Motor neuron (in vitro differentiated cells): ENCODE data around the gene GTF2IRD1. TPM values are rescaled to one million over a fixed set of nuclear protein-coding genes. Genes with fewer than 3 reads are reported as not detected.

Source experiments
- ATAC-seq, 8 experiments: fragments of 200-7000 bp; cut with Tn5 transposase; replicated peaks in 6 of 8; 2 replicates each; pipeline ENCODE4 v1.8.0; 2021; ENCODE audit warnings: mild to moderate bottlenecking in 8 of 8, moderate library complexity in 8 of 8
- H3K27ac ChIP-seq, 2 donors: fragments of 250-450 bp; sonication (Bioruptor Pico); 2 replicates each; pipeline ENCODE4 v1.9.0; 2021; ENCODE audit warnings: antibody characterized with exemption in 2 of 2, mild to moderate bottlenecking in 2 of 2, moderate library complexity in 1 of 2
- H3K4me1 ChIP-seq, 2 donors: fragments of 250-450 bp; sonication (Bioruptor Pico); replicated peaks in 1 of 2; 2 replicates each; pipeline ENCODE4 v1.6.1; 2021; ENCODE audit warnings: antibody characterized with exemption in 2 of 2, mild to moderate bottlenecking in 2 of 2, moderate library complexity in 1 of 2
- H3K4me3 ChIP-seq, 5 donors: fragments of 250-450 bp; sonication (Bioruptor Pico); 2 replicates each; pipeline ENCODE4 v1.9.0; 2021; ENCODE audit warnings: antibody characterized with exemption in 5 of 5, mild to moderate bottlenecking in 5 of 5, moderate library complexity in 4 of 5
- WGBS, 10 experiments: fragments of 450-650 bp; shearing (Covaris generic); methylation state at CpG; one replicate each; pipeline ENCODE4 v1.0.0; 2022; 5-methylcytosine and 5-hydroxymethylcytosine counted together
- in situ Hi-C, 9 experiments: fragments of 400-800 bp; cut with MboI; loops; one replicate each; pipeline ENCODE4 v1.15.0; 2021; ENCODE audit warnings: low sequenced_read_pairs in 9 of 9, low pct_unique_long_range_greater_than_20kb in 2 of 9; ENCODE audit not compliant: unreplicated experiment in 9 of 9
- total RNA-seq, 8 experiments: library from RNA; unstranded; fragments of 300-600 nt; gene quantifications; 2 replicates each; pipeline versions ENCODE4 v1.2.3 to v1.2.4, GENCODE V29; 2022

GTF2IRD1 gene
- total RNA-seq, 8 experiments from 2014 or later = 6.7 to 35.0 (median 24.3) TPM

DNA sequence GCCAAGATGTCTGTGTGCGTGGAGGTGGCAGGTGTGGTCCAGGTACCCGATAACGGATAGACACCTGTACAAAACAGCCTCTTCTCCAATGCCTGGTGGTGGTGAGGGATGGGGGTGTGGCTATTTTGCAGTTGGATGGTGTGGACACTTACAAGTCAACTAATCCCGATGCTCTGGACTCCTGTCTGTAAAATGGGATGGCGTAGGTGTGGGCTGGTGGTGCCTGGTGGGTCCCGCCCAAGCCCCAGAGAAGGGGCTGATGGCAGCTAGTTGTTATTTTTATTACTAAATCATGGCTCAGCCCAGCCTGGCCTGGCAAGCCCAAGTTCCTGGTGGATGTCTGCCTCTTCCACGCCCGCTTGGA lies 22.3 kb downstream of the GTF2IRD1 start:
- in situ Hi-C loops = no loop called here
- no peak for ATAC-seq
- 20 to 100% (median 100%) methylated on average over 1 to 6 of the region's 8 CpGs; no CpG with 5 or more reads in 3 of the 10 experiments for WGBS, 10 experiments

DNA sequence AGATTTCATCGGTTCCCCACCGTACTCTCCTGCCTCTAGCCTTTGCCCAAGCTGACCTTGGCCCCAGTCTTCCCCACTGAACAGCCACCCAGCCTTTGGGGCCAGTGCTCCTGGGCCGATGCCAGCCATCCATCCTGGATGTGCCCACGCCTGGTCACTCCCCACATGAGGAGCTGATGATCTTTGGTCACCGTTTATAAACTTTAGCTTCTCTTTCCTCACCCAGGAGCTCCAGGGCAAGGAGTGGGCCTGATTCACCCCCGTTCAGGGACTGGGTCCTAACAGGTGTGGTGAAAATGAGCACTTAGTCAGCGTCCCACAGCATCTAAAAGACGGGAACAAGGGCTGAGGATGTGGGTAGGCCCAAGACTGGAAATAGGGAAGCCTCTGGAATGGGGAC lies 22.9 kb downstream of the GTF2IRD1 start:
- H3K4me3 ChIP-seq = no peak overlapping the region

More for the DNA sequence above, 22.3 kb downstream of the GTF2IRD1 start:
- Histone ChIP-seq H3K4me3 (no peak overlapping the region), H3K4me1 (peaks cover 32 to 34% of the 10 kb centered on the region in 2 donors), H3K27ac (no peak overlapping the region)

DNA sequence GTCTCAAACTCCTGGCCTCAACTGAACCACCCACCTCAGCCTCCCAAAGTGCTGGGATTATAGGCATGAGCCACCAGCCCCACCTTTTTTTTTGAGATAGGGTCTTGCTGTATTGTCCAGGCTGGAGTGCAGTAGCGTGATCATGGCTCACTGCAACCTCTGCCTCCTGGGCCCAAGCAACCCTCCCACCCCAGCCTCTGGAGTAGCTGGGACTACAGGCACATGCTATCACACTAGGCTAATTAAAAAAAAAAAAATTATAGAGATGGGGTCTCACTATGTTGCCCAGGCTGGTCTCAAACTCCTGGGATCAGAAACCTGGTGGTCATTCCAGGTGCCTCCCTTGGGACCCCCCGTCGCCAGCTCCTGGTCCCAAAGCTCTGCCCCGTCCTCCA lies 25.0 kb downstream of the GTF2IRD1 start:
- Histone ChIP-seq H3K27ac (peak overlapping the region; percentile 76 to 96), H3K4me1 (peaks cover 46 to 59% of the 10 kb centered on the region in 2 donors), H3K4me3 (no peak overlapping the region)
- in situ Hi-C loops = no loop called here
- ATAC-seq = no peak
- no CpG with 5 or more reads among the region's 4 CpGs for WGBS, 10 experiments

More for the DNA sequence above, 22.9 kb downstream of the GTF2IRD1 start:
- in situ Hi-C loops = no loop called here
- WGBS, 10 experiments = 80 to 100% (median 82%) methylated on average over 1 to 2 of the region's 8 CpGs; no CpG with 5 or more reads in 4 of the 10 experiments
- H3K27ac ChIP-seq = no peak overlapping the region
- ATAC-seq = no peak
- H3K4me1 ChIP-seq = peaks cover 37 to 39% of the 10 kb centered on the region in 2 donors

DNA sequence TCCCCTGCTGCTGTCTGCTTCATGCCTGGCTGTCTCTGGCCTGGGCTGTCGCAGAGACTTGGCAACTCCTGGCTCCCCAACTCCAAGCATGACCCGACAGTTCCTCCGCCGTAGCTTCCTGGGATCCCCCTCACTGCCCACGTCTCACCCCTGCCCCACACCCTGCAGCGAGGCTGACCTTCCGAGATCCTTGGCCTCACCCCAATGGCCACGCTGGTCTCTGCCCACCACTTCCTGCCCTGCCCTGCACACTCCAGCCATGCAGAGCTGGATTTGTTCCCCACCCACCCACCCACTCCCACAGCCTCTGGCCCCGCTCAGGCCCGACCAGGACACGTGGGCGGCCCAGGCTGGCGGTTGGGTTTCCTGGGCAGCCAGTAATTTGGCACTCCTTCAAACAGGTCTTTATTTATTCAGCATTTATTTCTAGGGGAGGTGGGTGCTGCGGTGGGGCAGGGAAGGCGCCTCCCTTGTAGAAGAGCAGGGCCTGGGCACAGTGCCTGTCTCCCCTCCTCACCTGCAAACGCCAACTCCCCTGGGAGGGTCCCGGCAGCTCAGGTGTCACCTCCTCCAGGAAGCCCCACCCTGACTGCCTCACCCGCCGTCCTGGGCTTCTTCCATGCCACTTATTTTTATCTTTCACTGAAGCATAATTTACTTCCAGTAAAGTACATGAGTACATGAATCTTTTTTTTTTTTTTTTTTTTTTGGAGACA lies 25.5 kb downstream of the GTF2IRD1 start:
- Histone ChIP-seq H3K4me3 (no peak overlapping the region), H3K27ac (peak overlapping the region; percentile 83 to 96), H3K4me1 (peaks cover 49 to 63% of the 10 kb centered on the region in 2 donors)
- ATAC-seq = peak in 1 of 8 experiments; percentile 8
- WGBS, 10 experiments = 28 to 89% (median 53%) methylated on average over 1 to 3 of the region's 19 CpGs; no CpG with 5 or more reads in 6 of the 10 experiments
- in situ Hi-C loops = no loop called here

DNA sequence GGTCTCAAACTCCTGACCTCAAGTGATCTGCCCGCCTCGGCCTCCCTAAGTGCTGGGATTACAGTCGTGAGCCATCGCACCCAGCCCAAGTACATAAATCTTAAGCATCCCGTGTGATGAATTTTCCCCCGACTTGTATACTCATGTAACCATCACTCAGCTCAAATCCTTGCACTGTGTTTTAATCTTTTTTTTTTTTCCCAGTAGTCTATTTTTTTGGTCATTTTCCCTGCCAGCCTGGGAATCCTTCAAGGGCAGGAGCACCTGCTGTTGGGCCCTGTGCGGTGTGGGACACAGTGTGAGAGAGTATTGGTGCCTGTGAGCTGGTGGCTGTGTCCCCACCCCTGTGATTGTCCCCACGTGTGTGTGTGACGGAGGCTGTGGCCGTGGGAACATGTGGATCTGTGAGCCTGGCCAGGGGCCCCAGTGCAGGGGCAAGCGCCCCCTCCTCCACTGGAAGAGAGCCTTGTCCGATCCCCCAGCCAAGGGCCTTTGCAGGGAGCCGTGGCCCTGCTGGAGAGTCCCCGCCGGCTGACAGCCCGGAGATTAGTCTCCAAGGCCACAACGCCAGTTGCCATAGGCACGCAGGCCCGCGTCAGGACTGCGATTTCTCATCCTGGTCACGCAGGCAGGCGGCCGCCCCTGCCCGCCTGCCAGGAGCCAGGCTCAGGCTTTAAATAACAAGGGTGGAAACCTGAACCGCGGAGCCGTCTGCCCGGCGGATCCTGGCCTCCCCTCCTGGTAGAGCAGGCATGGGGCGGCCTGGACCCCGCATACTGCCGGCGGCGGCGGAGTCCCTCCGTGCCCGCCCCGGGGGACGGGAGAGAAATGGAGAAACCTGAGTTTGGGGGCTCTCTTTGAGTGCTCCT lies 26.5 kb downstream of the GTF2IRD1 start:
- WGBS, 10 experiments = 0 to 100% (median 21%) methylated on average over 1 to 8 of the region's 40 CpGs; no CpG with 5 or more reads in 1 of the 10 experiments
- peak overlapping the region in 4 of 5 donors; percentile 6 to 24 (median 22) for H3K4me3 ChIP-seq
- peaks cover 49 to 63% of the 10 kb centered on the region in 2 donors for H3K4me1 ChIP-seq
- H3K27ac ChIP-seq = peak overlapping the region; percentile 83 to 96
- ATAC-seq = peak; percentile 58 to 87 (median 77)
- in situ Hi-C loops = no loop called here

DNA sequence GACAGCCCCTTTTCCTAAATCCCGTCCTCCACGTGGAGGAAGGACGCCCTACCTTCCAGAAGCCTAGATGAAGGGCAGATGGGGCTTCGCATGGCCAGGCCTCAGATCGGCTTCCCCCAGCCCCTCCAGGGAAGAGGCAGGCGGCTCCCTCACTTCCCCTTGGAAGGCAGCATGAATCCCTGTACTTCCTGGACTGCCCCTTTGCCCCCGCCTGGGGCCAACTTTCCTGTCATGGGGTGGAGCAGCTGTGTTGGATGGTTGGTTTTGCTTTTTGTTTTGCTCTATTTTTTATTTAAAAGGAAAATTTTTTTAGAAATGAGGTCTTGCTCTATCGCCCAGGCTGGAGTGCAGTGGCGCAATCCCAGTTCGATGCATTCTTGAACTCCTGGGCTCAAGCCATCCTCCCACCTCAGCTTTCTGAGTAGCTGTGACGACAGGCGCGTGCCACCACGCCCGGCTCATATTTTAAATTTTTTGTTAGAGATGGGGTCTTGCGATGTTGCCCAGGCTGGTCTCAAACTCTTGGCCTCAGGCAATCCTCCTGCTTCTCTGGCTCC lies 27.2 kb downstream of the GTF2IRD1 start:
- in situ Hi-C loops = no loop called here
- peak overlapping the region; percentile 83 to 96 for H3K27ac ChIP-seq
- ATAC-seq = peak in 3 of 8 experiments; percentile 32 to 55 (median 47)
- H3K4me1 ChIP-seq = peaks cover 49 to 63% of the 10 kb centered on the region in 2 donors
- H3K4me3 ChIP-seq = peak overlapping the region in 3 of 5 donors; percentile 20 to 24 (median 23)
- WGBS, 10 experiments = 17 to 93% (median 33%) methylated on average over 1 to 6 of the region's 16 CpGs; no CpG with 5 or more reads in 4 of the 10 experiments

DNA sequence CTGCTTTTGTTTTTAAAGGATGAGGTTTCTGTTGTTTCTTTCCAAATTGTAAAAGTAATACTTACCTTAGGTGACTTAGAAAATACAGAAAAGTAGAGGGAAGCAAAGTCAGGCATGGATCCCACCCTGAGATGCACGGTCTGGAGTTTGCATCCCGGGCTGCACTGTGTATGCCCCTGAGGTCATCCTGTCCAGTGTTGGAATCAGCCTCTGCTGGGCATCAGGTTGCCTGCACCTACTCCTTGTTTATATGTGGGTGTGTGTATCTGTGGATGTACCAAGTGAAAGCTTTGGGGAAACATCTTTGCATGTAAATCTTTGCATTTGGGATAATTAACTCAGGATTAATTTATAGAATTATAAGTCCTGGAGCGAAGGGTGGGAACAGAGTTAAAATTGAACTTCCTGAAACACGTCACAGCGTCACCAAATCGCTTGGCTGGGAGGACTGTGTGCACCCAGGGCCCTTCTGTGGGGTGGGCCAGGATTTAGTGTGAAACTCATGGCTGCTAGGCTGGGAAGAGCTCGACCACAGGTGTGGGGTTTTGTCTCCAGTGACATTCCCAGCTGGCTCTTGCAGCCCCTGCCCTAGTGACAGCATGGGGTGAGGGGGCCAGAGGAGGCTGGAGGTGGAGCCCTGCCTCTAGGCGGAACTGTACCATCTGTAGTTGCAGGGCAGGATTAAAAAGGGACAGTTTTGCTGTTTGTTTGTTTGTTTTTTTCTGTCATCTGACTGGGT lies 27.9 kb downstream of the GTF2IRD1 start:
- in situ Hi-C loops = no loop called here
- ATAC-seq = peak in 1 of 8 experiments; percentile 10
- whole genome bisulfite sequencing, 10 experiments = 40 to 100% (median 81%) methylated on average over 1 to 3 of the region's 8 CpGs; no CpG with 5 or more reads in 4 of the 10 experiments
- H3K27ac ChIP-seq = peak overlapping the region; percentile 83 to 96
- H3K4me3 ChIP-seq = no peak overlapping the region
- peaks cover 49 to 68% of the 10 kb centered on the region in 2 donors for H3K4me1 ChIP-seq

DNA sequence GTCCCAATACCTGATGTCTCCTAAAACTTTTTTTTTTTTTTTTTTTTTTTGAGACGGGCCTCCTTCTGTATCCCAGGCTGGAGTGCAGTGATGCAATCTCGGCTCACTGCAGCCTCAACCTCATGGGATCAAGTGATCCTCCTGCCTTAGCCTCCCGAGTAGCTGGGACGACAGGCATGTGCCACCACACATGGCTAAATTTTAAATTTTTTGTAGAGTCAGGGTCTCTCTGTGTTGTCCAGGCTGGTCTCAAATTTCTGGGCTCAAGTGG lies 28.4 kb downstream of the GTF2IRD1 start:
- H3K4me3 ChIP-seq = no peak overlapping the region
- H3K27ac ChIP-seq = peak overlapping the region in 1 of 2 donors; percentile 23
- in situ Hi-C loops = no loop called here
- H3K4me1 ChIP-seq = peaks cover 49 to 68% of the 10 kb centered on the region in 2 donors
- ATAC-seq = no peak
- WGBS, 10 experiments = 100% methylated on average over 1 to 2 of the region's 4 CpGs; no CpG with 5 or more reads in 7 of the 10 experiments

DNA sequence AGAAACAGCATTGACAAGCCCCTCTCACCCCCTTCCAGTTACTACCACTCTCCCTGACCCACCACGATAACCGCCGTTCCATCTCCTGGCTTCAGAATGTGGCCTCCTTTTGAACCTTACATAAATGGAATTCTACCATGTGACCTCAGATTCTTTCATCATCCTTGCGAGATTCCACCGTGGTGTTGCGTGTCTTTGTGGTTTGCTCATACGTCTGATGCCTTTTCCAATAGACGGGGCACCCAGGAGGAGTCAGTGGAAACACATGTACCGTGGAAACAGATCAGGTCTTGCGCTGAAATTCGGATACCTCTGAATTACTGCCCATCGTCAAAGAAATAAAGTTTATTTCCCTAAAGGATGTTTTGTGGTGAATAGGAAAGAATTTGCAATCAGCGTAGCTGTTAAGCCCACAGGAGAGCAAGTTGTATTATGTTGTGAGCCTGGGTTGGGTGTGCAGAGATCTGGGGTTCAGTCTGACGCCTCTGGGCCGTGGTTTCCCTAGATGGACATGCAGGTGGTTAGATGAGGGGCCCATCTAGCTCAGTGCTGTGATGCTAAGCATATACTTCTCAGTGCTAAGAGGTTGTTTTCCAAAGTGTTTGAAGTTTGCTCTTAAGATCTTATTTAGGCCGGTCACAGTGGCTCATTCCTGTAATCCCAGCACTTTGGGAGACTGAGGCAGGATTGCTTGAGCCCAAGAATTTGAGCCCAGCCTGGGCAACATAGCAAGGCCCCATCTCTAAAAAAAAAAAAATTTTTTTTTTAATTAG lies 29.1 kb downstream of the GTF2IRD1 start:
- WGBS, 10 experiments = 33 to 100% (median 81%) methylated on average over 1 to 10 of the region's 16 CpGs; no CpG with 5 or more reads in 2 of the 10 experiments
- no peak overlapping the region for H3K4me3 ChIP-seq
- peak in 3 of 8 experiments; percentile 0 to 6 (median 2) for ATAC-seq
- peaks cover 44 to 62% of the 10 kb centered on the region in 2 donors for H3K4me1 ChIP-seq
- in situ Hi-C loops = no loop called here
- peak overlapping the region; percentile 23 to 50 for H3K27ac ChIP-seq

DNA sequence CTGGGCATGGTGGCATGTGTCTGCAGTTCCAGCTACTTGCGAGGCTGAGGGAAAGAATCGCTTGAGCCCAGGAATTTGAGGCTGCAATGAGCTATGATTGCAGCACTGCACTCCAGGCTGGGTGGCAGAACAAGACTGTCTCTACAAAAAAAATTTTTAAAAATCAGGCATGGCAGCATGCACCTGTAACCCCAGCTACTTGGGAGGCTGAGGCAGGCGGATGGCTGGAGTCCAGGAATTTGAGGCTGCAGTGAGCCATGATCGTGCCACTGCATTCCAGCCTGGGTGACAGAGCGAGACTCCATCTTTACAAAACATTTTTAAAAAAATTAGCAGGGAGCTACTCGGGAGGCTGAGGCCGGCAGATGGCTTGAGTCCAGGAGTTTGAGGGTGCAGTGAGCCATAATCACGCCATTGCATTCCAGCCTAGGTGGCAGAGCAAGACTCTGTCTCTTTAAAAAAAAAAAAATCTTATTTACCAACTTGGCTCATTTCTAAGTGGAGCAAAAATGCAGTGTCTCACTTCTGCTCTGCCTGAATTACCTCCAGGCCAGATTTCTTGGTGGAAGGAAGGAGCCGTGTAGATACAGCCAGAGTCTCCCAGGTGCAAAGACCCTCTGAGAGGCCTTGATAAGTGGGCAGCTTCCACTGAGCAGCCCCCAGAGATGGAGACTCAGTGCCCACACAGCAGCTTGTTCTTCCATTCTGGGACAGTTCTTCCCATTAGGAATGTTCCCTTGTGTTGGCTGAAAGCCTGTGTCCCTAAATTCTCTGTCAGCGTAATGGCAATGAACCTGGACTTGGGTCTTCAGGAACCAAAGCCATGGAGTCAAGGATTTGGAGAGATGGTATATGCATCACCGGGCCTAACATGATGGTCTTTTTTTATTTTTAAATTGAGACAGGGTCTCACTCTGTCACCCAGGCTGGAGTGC lies 30.0 kb downstream of the GTF2IRD1 start:
- H3K4me3 ChIP-seq = no peak overlapping the region
- peaks cover 35 to 54% of the 10 kb centered on the region in 2 donors for H3K4me1 ChIP-seq
- in situ Hi-C loops = no loop called here
- ATAC-seq = no peak
- H3K27ac ChIP-seq = peak overlapping the region in 1 of 2 donors; percentile 43
- WGBS, 10 experiments = 40 to 96% (median 91%) methylated on average over 2 to 10 of the region's 11 CpGs

DNA sequence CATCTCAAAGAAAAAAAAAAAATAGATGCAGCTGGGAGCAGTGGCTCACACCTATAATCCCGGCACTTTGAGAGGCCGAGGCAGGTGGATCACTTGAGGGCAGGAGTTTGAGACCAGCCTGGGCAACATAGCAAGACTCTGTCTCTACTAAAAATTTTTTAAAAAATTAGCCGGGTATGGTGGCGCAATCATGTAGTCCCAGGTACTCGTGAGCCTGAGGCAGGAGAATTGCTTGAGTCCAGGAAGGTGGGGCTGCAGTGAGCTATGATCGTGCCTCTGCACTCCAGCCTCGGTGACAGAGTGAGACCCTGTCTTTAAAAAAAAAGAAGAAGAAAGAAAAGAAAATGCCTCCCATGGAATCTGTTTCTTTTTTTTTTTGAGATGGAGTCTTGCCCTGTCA lies 31.9 kb downstream of the GTF2IRD1 start:
- no peak overlapping the region for H3K4me3 ChIP-seq
- H3K27ac ChIP-seq = no peak overlapping the region
- 20 to 100% (median 93%) methylated on average over 1 to 7 of the region's 7 CpGs; no CpG with 5 or more reads in 5 of the 10 experiments for WGBS, 10 experiments
- no peak for ATAC-seq
- H3K4me1 ChIP-seq = peaks cover 25 to 44% of the 10 kb centered on the region in 2 donors
- in situ Hi-C loops = no loop called here
